Measurements from ENCODE around the gene SLC38A8. TPM values are rescaled to one million over a fixed set of nuclear protein-coding genes. Genes with fewer than 3 reads are reported as not detected.

The SLC38A8 gene
- total RNA-seq, 1 donor from 2014 or later: not detected

- DNase-seq (ENCODE audit: low read depth): no peak
Observed at GRCh38 chr16:84068783-84069462, 26.3 kb upstream of the SLC38A8 start.

GRCh38 chr16:84068041-84068440 lies 25.4 kb upstream of the SLC38A8 start:
- peak; percentile 46 for DNase-seq (ENCODE audit: low read depth)

GRCh38 chr16:84067640-84068039 lies 25.0 kb upstream of the SLC38A8 start:
- no peak for DNase-seq (ENCODE audit: low read depth)

- DNase-seq (ENCODE audit: low read depth): peak; percentile 57
Observed at GRCh38 chr16:84065536-84066132, 23.0 kb upstream of the SLC38A8 start.

- DNase-seq (ENCODE audit: low read depth): no peak
Observed at GRCh38 chr16:84063980-84064379, 21.4 kb upstream of the SLC38A8 start.

GRCh38 chr16:84062734-84063640 lies 20.4 kb upstream of the SLC38A8 start:
- peak; percentile 62 for DNase-seq (ENCODE audit: low read depth)

- no peak for DNase-seq (ENCODE audit: low read depth)
Observed at GRCh38 chr16:84061236-84061819, 18.7 kb upstream of the SLC38A8 start.

GRCh38 chr16:84059946-84060901 lies 17.6 kb upstream of the SLC38A8 start:
- DNase-seq (ENCODE audit: low read depth): no peak

- no peak for DNase-seq (ENCODE audit: low read depth)
Observed at GRCh38 chr16:84059111-84059510, 16.5 kb upstream of the SLC38A8 start.

GRCh38 chr16:84058664-84059063 lies 16.1 kb upstream of the SLC38A8 start:
- DNase-seq (ENCODE audit: low read depth): no peak

- DNase-seq (ENCODE audit: low read depth): no peak
Observed at GRCh38 chr16:84058211-84058610, 15.6 kb upstream of the SLC38A8 start.

GRCh38 chr16:84056933-84057332 lies 14.3 kb upstream of the SLC38A8 start:
- DNase-seq (ENCODE audit: low read depth): no peak

GRCh38 chr16:84055801-84056634 lies 13.4 kb upstream of the SLC38A8 start:
- DNase-seq (ENCODE audit: low read depth): no peak

GRCh38 chr16:84055366-84055765 lies 12.8 kb upstream of the SLC38A8 start:
- no peak for DNase-seq (ENCODE audit: low read depth)

- DNase-seq (ENCODE audit: low read depth): no peak
Observed at GRCh38 chr16:84054916-84055315, 12.3 kb upstream of the SLC38A8 start.

- no peak for DNase-seq (ENCODE audit: low read depth)
Observed at GRCh38 chr16:84054271-84054670, 11.7 kb upstream of the SLC38A8 start.

GRCh38 chr16:84053237-84053636 lies 10.6 kb upstream of the SLC38A8 start:
- DNase-seq (ENCODE audit: low read depth): no peak

- no peak for DNase-seq (ENCODE audit: low read depth)
Observed at GRCh38 chr16:84052071-84052622, 9.6 kb upstream of the SLC38A8 start.

GRCh38 chr16:84050316-84050715 lies 7.7 kb upstream of the SLC38A8 start:
- DNase-seq (ENCODE audit: low read depth): no peak

Data from myocyte (in vitro differentiated cells).